Measurements from ENCODE around the gene ATP6V1G2. TPM values are rescaled to one million over a fixed set of nuclear protein-coding genes. Genes with fewer than 3 reads are reported as not detected.

The ATP6V1G2 gene
- total RNA-seq, 1 donor from 2014 or later: 6.8 TPM

DNA sequence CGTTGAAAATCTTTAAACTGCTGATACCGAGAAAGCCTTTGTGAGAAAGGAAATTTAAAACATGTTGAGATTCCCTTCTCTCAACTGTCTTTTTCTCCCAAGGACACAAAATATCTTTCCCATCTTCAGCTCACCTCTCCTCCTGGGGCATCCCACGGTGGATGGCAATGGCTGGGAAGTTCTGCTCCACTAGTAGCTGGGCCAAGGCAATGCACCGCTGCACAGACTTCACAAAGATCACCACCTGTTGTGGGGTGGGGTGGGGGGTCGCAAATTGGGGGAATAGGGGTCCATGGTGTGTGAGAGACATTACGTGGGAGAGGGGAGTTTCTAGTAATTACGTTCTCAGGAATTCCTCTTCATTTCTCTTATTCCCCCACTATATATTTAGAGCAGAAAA lies 15.2 kb downstream of the ATP6V1G2 start:
- no peaks in the 10 kb centered on the region for H3K9me3 ChIP-seq (ENCODE audit: low read depth)
- Mint-ChIP-seq H3K27ac (no peak overlapping the region), H3K9me3 (no peaks in the 10 kb centered on the region), H3K36me3 (peaks cover 50% of the 10 kb centered on the region), H3K27me3 (ENCODE audit: insufficient read depth, low read depth) (peaks cover 6% of the 10 kb centered on the region), H3K4me1 (peaks cover 4% of the 10 kb centered on the region), H3K4me3 (no peak overlapping the region)
- no peak overlapping the region for H2AFZ ChIP-seq (replicated peaks)
- H3K4me1 ChIP-seq: no peaks in the 10 kb centered on the region
- peaks cover 24% of the 10 kb centered on the region for H3K36me3 ChIP-seq
- H3K4me3 ChIP-seq: no peak overlapping the region
- H3K27ac ChIP-seq: no peak overlapping the region
- H3K27me3 ChIP-seq: no peaks in the 10 kb centered on the region
- no peak overlapping the region for H3K9ac ChIP-seq
- H3K79me2 ChIP-seq (ENCODE audit: low read depth): peaks cover 39% of the 10 kb centered on the region
- H3K4me2 ChIP-seq: no peak overlapping the region
- DNase-seq (ENCODE audit: low spot score): no peak
- H3F3A ChIP-seq (ENCODE audit: low read depth): peaks cover 79% of the 10 kb centered on the region
- peaks cover 79% of the 10 kb centered on the region for H4K20me1 ChIP-seq (ENCODE audit: low read depth)
- TF ChIP-seq EZH2phosphoT487 (IDR thresholded peaks at IDR 0.05) (no peak), EZH2 (IDR thresholded peaks at IDR 0.05) (no peak)
- TF ChIP-seq, protein P1, sequence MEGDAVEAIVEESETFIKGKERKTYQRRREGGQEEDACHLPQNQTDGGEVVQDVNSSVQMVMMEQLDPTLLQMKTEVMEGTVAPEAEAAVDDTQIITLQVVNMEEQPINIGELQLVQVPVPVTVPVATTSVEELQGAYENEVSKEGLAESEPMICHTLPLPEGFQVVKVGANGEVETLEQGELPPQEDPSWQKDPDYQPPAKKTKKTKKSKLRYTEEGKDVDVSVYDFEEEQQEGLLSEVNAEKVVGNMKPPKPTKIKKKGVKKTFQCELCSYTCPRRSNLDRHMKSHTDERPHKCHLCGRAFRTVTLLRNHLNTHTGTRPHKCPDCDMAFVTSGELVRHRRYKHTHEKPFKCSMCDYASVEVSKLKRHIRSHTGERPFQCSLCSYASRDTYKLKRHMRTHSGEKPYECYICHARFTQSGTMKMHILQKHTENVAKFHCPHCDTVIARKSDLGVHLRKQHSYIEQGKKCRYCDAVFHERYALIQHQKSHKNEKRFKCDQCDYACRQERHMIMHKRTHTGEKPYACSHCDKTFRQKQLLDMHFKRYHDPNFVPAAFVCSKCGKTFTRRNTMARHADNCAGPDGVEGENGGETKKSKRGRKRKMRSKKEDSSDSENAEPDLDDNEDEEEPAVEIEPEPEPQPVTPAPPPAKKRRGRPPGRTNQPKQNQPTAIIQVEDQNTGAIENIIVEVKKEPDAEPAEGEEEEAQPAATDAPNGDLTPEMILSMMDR (IDR thresholded peaks at IDR 0.05): no peak

DNA sequence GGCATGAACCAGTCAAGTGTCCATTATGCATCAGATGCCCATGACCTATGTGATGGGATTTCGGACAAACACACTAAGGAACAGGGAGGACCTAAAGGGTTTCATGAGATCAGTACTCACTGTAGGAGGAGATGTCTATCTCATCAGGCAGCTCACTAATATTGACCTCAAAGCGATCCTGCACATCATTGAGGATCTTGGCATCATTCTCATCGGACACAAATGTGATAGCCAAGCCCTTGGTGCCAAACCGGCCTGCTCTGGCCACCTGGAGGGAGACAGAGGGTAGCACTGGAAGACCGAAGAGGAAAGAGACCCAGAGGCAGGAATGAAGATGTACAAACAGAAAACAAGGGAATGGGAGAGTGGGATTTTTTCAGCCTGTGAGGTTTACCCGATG lies 15.7 kb downstream of the ATP6V1G2 start:
- TF ChIP-seq EZH2 (IDR thresholded peaks at IDR 0.05): no peak
- TF ChIP-seq, protein P1 (IDR thresholded peaks at IDR 0.05): no peak
- Histone ChIP-seq H3K27me3 (no peaks in the 10 kb centered on the region), H3K4me1 (no peaks in the 10 kb centered on the region), H3F3A (ENCODE audit: low read depth) (peaks cover 74% of the 10 kb centered on the region), H3K9me3 (ENCODE audit: low read depth) (no peaks in the 10 kb centered on the region), H2AFZ (replicated peaks) (no peak overlapping the region), H3K9ac (no peak overlapping the region), H3K4me2 (no peak overlapping the region), H3K36me3 (peaks cover 20% of the 10 kb centered on the region), H3K4me3 (no peak overlapping the region), H3K27ac (no peak overlapping the region), H4K20me1 (ENCODE audit: low read depth) (peaks cover 74% of the 10 kb centered on the region), H3K79me2 (ENCODE audit: low read depth) (peaks cover 34% of the 10 kb centered on the region)
- H3K36me3 Mint-ChIP-seq: peaks cover 45% of the 10 kb centered on the region
- H3K27ac Mint-ChIP-seq: no peak overlapping the region
- H3K4me1 Mint-ChIP-seq: peaks cover 6% of the 10 kb centered on the region
- DNase-seq (ENCODE audit: low spot score): no peak
- H3K4me3 Mint-ChIP-seq: no peak overlapping the region
- H3K9me3 Mint-ChIP-seq: no peaks in the 10 kb centered on the region
- H3K27me3 Mint-ChIP-seq (ENCODE audit: insufficient read depth, low read depth): peaks cover 6% of the 10 kb centered on the region

DNA sequence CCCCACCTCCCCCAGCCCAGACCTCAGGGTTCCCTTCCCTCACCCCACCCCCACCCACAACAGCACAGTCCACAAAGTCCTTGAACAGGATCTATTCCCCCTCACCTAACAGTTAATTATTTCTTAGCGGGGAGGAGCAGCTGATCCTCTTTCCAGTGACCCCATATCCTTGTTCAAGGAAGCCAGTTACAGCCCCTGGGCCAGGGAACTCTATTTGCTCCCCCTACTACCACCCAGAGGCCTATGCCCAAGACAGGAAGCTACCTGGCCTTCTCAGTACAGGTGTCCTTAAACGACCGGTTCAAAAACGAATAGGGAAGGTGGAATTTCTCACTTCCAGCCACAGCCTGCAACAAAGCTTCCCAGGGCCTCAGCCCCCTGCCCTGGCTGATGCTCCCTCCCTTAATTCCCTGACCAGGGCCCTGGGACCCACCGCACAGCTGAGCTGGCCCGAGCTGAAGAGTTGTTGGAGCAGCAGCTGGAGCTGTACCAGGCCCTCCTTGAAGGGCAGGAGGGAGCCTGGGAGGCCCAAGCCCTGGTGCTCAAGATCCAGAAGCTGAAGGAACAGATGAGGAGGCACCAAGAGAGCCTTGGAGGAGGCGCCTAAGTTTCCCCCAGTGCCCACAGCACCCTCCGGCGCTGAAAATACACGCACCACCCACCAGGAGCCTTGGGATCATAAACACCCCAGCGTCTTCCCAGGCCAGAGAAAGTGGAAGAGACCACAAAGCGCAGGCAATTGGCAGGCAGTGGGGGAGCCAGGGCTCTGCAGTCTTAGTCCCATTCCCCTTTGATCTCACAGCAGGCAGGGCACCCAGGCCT lies 16.9 kb downstream of the ATP6V1G2 start:
- TF ChIP-seq EZH2phosphoT487 (IDR thresholded peaks at IDR 0.05) (no peak), EZH2 (IDR thresholded peaks at IDR 0.05) (no peak)
- TF ChIP-seq, protein P1 (IDR thresholded peaks at IDR 0.05): no peak

More for the DNA sequence above, 16.9 kb downstream of the ATP6V1G2 start:
- Histone ChIP-seq H3K4me2 (no peak overlapping the region), H3F3A (ENCODE audit: low read depth) (peaks cover 63% of the 10 kb centered on the region), H3K4me3 (no peak overlapping the region), H3K79me2 (ENCODE audit: low read depth) (peaks cover 23% of the 10 kb centered on the region), H3K9me3 (ENCODE audit: low read depth) (no peaks in the 10 kb centered on the region), H3K4me1 (no peaks in the 10 kb centered on the region), H3K36me3 (peaks cover 10% of the 10 kb centered on the region), H3K27me3 (no peaks in the 10 kb centered on the region), H2AFZ (replicated peaks) (no peak overlapping the region), H3K9ac (no peak overlapping the region), H4K20me1 (ENCODE audit: low read depth) (peaks cover 63% of the 10 kb centered on the region), H3K27ac (peak overlapping the region; percentile 74)
- no peaks in the 10 kb centered on the region for H3K9me3 Mint-ChIP-seq
- peaks cover 6% of the 10 kb centered on the region for H3K4me1 Mint-ChIP-seq
- no peak overlapping the region for H3K27ac Mint-ChIP-seq
- H3K4me3 Mint-ChIP-seq: no peak overlapping the region
- DNase-seq (ENCODE audit: low spot score): no peak
- peaks cover 6% of the 10 kb centered on the region for H3K27me3 Mint-ChIP-seq (ENCODE audit: insufficient read depth, low read depth)
- peaks cover 36% of the 10 kb centered on the region for H3K36me3 Mint-ChIP-seq

Measured in neural progenitor cell (in vitro differentiated cells).